CMK (cell line): ENCODE data around the gene RSL1D1.

ENCODE experiments used
- DNase-seq: peaks from one replicate; pipeline ENCODE4 v3.0.0-alpha.2; 2010; ENCODE audit warnings: low read depth

The RSL1D1 gene

DNA sequence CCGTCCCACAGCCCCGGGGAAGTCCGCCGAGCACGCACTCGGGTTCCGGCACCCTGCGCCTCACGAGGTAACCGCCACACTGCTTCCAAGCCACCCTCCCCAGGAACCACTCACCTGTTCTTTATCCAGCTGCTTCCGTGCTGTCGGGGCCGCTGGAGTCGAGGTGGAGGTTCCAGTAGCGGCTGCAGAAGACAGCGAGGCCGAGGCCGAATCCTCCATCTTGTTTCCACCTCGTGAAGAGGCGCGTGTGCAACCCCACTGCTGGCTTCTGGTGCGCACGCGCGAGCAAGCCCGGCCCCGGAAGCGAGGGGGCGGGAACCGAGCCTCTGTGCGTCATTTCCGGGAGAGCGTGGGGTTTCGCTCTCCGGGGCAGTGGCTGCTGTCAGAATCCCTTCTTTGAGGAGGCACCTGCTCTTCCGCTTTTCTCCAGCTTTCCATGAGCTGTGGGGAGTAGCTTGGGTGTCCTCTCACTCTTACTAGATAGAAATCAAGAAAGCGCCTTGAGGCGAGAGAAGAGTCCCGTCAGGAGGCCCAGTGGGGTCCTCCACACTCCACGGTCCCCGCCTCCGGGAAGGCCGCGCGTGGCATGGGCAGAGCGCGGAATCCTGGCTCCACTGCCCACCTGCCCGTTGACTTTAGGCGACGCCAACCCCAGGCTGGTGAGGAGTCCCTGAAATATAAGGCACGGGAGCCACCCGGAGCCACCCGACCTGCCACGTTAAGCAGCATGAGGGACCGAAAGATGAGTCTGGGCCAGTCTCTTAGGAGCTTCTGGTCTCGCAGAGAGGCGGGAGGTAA, at the start of gene RSL1D1:
RSL1D1 (minus strand) TSS at position 249 of the 798 bp plus-strand sequence; CDS start at position 219, 30 bp downstream.
- peak; percentile 88 for DNase-seq

DNA sequence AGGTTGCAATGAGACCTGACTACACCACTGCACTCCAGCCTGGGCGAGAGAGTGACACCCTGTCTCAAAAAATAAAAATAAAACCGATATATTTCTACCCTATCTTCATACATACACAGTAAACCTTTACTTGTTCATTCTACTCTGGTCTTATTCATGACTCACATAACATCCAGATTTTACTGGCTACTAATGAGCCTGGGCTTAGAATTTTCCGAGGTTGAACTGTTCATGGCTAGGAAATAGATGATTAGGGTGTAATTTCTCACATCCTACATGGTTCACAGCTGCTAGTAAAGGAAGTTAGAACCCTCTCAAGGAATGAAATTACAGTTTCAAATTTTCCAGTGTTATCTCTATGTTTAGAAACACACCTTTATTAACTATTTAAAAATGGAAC, 49.7 kb upstream of the RSL1D1 start:
- no peak for DNase-seq

DNA sequence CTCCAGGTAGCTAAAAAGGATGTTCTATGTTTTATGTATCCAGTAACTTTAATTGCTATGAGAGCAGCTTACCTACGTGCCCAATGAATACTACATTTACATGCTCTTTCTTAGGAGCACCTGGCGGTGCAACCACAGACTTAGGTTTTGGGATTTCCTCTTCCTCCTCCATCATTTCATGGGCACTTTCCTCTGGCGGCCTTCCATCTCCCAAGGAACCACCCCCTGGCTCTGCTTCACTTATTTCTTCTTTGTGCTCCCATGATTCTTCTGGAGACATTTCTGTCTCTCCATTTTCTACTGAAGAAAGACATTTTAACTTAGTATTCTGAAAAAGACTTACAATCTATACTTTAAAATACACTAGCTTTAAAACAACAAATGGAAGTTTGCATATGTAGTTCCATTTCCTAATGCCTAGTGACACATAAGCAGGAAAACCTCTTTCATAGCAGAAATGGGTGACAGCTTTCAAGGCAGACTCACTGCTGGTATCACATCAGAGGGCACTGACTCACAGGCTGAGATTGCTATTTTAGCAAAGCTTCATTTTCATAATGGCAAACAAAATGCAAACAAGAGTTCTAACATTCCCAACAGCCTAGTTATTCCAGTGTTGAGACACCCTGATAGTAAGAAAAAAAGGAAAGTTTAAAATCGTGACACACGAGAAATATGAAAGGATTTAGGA, 45.3 kb upstream of the RSL1D1 start:
- no peak for DNase-seq

DNA sequence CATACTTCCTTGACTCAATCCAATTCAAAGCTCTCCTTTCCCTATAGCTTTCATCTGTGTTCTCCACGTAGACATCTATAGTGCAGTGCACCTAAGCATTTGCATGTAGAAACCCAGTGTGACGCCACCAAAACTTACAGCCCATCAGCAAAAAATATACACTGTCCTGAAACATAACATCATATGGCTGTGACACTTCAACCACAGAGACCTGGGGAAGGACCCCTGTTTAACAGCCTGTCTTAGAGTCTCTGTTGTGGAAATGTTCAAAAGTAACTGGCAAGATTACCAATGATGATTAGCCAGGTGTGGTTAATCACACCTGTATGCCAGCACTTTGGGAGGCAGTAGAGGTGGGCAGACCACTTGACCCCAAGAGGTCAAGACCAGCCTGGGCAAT, 42.2 kb upstream of the RSL1D1 start:
- DNase-seq: no peak

DNA sequence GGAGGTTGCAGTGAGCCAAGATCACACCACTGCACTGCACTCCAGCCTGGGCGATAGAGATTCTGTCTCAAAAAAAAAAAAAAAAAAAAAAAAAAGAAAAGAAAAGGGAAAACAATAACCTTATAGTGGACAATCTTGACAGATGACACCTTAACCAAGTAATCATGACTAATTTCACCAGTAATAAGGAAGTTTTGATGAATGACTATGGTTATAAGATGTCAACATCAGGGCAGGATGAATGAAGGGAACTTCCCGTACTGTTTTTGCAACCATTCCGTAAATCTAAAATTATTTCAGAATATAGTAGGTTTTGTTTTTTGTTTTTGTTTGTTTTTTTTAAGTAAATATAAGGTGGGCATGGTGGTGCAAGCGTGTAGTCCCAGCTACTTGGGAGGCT, 41.4 kb upstream of the RSL1D1 start:
- no peak for DNase-seq

DNA sequence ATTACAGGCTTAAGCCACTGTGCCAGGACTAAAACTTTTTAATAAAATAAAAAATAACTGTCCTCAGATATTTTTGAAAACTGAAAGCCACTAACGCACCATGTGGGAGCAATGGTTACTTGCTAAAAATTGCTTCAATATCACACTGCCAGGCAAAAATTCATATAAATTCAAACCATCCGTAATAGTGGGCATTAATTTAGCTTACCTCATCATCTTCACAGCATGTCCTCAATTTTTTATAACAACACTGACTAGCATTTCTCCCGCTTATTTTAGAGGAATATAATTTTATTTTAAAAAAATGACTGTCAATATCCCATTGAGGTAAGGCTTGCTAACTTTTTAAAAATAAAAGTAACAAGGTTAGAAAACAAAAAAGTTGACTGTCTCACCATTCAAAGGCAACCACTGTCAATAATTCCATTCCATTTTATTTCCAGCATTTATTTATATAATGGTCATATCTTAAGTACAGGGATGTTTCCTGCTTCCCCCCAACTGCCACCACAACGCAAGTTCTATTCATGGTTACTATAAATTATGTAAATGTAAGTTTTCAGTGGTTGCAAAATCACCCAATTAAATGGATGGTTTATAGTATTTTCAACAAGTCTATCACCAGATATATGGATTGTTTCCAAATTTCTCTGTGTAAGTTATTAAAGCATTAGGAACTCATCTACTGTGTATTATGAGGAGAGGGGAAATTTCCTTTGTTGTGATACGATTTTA, 39.1 kb upstream of the RSL1D1 start:
- DNase-seq: no peak

DNA sequence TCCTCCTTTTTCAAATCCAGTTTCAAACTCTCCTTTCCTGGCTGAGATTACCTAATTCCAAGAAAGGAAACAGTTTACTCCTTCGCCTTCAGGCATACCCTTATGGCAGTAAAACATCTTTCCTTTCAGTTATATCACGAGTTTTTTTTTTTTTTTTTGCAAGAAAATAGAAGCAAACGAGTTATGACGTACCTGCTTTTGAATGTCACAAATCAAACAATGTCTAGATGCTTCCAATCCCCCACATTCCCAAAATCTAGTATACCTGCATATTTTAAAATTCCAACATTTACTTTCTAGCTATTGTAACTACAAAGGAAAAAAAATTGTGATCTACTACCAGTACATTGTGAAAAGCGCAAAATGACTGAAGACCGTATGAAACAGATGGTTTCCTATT, 35.5 kb upstream of the RSL1D1 start:
- no peak for DNase-seq

DNA sequence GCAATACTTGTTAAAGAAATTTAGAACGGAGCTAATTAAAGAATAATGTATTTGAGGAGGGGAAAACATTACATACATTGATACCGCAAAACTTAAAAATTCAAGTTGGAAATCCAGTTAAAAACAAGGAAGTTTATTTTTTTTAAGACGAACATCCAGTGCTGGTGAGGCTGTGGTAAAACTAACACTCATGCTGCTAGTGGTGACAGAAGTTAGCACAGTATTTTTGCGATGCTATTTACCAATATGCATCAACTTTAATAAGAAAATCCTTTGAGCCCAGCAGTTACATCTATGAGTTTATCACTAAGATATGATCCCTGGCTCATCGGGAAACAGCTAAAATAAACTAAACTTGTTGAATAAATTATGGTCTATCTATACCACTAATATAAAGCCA, 32.7 kb upstream of the RSL1D1 start:
- DNase-seq: no peak

DNA sequence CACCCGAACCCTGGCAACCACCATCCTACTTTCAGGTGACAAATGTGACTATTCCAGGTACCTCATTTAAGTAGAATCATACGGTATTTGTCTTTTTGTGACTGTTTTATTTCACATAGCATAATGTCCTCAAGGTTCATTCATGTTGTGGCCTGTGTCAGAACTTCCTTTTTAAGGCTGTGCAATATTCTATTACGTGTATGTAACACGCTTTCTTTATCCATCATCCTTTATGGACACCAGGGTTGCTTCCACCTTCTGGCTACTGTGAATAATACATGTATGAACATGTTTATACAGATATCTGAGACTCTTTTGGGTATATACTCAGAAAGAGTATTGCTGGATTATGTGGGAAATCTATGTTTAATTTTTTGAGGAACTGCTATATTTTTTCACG, 28.7 kb upstream of the RSL1D1 start:
- no peak for DNase-seq

DNA sequence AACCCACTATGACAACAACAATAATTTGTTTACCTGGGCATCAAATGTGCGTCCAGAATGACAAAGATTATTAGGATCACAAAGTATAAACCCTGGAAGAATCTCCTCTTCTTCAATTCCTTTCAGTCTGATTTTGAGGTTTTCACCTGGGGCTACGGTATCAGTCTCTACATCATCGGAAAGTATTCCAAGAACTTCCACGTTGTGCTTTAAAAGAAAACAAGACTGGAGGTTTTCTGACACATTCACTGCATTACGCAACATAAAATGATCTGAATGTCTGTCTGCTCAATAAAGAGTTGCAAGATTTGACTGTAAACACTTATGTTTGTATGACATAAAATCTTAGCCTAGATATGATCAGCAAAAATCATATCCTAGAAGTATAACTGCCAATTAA, 26.0 kb upstream of the RSL1D1 start:
- no peak for DNase-seq

DNA sequence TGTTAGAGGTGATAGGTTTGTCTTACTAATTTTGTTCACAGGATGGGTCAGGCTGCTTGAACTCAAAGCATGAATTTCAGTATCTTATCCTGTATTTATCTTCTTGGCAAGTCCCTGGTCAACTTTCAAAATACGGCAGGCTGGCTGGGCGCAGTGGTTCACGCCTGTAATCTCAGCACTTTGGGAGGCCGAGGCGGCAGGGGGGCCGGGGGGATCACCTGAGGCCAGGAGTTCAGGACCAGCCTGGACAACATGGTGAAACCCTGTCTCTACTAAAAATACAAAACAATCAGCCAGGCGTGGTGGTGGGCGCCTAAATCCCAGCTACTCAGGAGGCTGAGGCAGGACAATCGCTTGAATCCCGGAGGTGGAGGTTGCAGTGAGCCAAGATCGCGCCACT, 25.0 kb upstream of the RSL1D1 start:
- no peak for DNase-seq

DNA sequence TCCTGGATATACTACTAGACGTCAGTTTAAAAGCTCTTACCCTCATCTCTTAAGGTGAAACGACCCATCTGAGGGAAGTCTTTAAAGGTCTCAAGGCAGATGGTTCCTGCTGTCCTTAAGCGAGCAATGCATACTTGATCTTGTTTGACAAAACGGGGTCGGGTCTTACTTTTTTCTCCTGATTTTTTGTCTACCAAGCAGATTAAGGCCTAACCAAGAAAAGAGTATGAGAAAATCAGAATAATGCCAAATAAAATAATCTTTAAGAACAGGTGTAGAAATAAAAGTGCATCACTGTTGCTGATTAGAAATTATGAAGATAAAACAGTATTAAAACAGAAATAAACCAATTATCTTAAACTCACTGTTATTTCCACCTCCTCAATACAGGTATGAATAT, 24.4 kb upstream of the RSL1D1 start:
- no peak for DNase-seq

DNA sequence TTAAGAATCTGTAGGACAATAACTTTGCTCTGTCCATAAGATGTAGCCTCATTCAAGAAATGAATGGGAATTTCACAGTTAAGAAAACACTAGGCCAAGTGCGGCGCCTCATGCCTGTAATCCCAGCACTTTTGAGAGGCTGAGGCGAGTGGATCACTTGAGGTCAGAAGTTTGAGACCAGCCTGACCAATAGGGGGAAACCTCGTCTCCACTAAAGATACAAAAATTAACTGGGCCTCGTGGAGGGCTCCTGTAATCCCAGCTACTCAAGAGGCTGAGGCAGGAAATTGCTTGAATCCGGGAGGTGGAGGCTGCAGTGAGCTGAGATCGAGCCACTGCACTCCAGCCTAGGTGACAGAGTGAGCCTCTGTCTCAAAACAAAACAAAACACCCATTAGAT, 19.9 kb upstream of the RSL1D1 start:
- DNase-seq: no peak

DNA sequence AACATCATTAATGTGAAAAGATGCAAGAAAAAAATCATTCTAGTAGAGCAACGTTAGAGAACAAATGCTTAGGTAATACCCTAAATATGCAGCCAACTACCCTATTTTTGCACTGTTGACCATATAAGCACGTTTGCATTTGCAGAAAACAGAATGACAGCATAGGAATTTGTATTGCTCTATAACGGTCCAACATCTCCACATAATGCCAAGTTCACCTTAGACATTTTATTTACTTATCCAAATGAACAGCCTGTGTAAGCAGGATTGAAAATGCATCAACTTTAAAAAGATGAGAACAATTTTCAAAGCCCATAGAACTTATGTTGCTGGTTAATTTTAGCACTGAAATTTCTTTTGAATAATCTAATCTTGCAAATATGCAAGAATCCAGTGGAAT, 19.1 kb upstream of the RSL1D1 start:
- no peak for DNase-seq

DNA sequence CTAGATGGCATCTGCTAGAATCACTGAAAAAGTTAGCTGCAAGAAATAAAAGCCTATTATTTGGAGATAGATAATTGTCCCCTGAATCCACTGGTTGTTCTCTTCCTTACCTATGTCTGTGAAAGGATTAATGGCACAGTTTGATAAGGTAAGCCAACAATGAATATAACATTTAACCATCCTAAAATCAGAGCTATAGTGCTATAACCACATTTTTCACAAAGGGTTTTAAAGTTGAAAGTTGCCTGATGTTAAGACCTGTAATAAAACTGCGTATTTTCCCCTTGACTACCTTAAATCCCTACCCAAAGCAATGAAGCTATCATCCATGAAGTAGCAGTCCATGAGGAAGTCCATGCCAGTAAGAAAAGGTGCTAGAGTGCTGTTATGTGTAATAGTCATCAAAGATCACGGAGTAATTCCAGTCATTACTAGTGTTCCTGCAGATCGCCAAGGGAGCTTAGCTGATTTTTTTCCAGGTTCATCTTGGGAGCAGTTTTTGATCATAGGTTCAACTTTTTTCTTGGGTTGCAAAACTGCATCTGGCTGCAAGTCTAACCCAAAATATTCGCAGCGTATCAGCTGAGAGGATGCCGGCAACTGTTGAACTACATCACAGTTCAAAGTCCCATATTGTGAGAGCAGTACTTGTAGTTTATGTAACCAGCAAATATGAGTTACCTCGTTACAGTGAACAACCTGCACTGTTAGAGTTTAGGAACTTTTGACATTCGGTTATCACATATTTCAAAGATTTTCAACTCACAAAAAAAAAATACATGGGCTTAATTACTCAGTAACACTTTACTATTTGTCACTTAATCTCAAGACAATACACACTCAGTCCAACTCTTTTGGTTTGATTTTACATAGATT, 18.2 kb upstream of the RSL1D1 start:
- DNase-seq: no peak

DNA sequence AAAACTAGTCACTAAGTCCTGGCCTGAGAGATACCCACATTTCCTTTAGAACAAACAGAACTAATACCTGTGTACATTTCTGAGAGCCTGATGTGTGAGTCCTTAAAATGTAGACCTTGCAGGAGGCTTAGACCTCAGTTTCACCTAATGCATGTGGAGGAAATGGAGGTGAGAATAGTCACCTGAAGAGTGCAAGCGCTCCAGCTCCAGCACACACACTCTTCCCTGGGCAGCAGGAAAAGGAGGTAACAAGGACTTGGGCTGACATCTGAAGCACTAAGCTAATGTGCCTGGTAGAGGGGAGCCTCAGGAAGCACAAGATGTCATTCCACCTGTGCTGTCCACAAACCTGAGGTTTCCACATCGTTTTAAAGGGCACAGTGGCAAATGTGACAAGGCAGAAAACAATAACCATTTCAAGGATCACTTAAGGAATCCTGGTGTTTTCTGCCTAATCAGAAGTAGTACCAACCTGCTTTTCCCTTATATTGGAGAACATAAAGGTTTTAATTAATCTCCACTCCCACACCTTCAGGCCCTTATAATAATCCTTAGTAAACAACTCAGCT, 17.2 kb upstream of the RSL1D1 start:
- DNase-seq: no peak

DNA sequence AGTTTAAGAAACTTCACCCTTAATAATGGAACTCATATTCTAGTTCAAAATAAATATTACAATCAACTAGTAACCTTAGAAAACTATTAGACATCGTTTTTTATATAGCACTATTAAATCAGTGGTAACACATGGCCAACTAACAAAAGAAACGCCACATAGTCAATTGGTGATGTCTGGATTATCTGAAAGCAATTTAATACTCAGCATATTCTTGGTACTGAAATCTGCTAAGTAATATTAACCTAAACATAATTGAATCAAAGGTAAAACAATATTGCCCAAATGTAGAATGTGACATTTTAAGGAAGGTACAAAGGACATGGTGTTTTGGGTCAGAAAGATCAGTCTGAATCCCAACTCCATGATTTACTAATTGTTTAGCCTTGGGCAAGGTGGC, 11.1 kb upstream of the RSL1D1 start:
- no peak for DNase-seq

DNA sequence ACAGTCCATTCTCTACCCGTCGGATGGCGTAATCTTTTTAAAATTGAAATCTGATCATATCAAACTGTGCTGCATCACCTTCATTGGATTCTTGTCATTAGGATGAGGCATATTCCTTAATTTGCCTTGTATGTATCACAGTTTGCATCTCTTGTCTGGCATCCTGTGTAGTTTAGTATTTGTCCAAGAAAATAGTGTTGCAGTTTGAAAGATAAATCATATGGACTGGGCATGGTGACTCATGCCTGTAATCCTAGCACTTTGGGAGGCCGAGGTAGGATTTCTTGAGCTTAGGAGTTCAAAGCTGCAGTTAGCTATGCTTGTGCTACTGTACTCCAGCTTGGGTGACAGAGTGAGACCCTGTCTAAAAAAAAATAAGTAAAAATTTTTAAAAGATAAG, 5.8 kb upstream of the RSL1D1 start:
- no peak for DNase-seq

DNA sequence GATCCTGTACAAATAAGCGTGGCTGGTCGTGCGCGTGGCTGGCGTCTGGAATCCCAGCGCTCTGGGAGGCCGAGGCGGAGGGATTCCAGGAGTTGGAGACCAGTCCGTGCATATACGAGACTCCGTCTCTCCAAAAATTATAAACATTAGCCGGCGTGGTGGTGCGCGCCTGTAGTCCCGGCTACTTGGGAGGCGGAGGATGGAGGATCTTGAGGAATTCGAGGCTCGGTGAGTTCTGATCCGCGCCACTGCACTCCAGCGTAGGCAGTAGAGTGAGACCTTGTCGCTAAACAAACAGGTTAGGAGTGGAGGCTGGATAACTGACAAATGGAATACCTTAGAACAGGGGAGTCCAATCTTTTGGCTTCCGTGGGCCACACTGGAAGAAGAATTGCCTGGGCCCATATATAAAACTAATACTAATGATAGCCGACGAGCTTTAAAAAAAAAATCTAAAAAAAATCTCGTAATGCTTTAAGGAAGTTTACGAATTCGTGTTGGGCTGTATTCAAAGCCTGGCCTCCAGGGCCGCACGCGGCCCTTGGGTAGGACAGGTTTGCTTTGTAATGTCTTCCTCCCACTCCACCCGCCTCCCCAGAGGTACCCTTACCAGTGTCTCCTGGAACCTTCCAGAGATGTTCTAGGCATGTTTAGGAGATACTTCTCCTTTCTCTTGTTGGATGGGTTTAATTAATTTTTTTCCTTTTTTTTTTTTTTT, 909 bp upstream of the RSL1D1 start:
- peak; percentile 20 for DNase-seq

DNA sequence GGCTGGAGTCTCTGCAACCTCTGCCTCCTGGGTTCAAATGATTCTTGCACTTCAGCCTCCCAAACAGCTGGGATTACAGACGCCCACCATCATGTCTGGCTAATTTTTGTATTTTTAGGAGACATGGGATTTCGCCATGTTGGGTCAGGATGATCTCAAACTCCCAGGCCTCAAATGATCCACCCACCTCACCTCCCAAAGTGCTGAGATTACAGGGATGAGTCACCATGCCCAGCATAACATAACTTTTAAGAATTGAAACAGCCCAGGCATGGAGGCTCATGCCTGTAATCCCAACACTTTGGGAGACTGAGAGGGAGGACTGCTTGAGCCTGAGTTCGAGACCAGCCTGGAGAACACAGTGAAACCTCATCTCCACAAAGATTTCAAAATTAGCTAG, 2.5 kb downstream of the RSL1D1 start:
- DNase-seq: no peak

DNA sequence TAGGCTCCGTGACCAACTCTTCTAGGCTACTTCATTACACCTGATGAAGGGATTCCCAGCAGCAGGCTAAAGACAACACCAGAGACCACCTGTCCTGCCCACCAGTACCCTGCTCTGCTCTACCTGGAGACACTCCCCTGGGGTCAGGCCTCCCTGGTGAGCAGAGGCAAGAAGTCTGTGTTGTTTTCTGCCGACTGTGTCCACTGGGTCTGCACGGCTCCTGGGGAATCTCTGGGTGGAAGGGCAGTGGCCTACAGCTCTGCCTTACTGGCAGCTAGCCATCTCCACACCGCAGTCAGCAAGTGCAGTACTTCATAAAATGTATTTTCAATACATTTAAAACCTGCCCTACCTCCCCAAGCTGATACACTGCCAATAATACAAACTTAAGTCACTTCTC, 6.8 kb downstream of the RSL1D1 start:
- DNase-seq: no peak
